Muscle of leg (tissue), 11 donors: ENCODE data around the gene OPN5. TPM values are rescaled to one million over a fixed set of nuclear protein-coding genes. Genes with fewer than 3 reads are reported as not detected.
A peak's percentile ranks its signal among the peaks of the same experiment; 100 is the strongest.

Experiments used
- DNase-seq: peaks from one replicate; pipeline ENCODE4 v3.0.0; 2013
- H3K27ac ChIP-seq: one replicate; pipeline ENCODE4 v1.5.1; 2013; ENCODE audit warnings: mild to moderate bottlenecking, low read length, control low read depth
- H3K27me3 ChIP-seq: one replicate; pipeline ENCODE4 v1.6.1; 2013; ENCODE audit warnings: low read length; ENCODE audit not compliant: control insufficient read depth, insufficient read depth
- H3K36me3 ChIP-seq: one replicate; pipeline ENCODE4 v1.6.1; 2013; ENCODE audit warnings: low read length; ENCODE audit not compliant: control insufficient read depth, insufficient read depth
- H3K4me1 ChIP-seq: one replicate; pipeline ENCODE4 v1.6.1; 2013; ENCODE audit warnings: low read length; ENCODE audit not compliant: control insufficient read depth, insufficient read depth
- H3K4me3 ChIP-seq: one replicate; pipeline ENCODE4 v1.5.1; 2013; ENCODE audit warnings: low read length, control low read depth
- H3K9me3 ChIP-seq: replicated peaks from 2 replicates; pipeline ENCODE4 v1.6.1; 2013; ENCODE audit warnings: low read depth, low read length; ENCODE audit not compliant: control insufficient read depth
- WGBS: methylation state at CpG from one replicate; pipeline ENCODE4 v1.1.5; 2013; ENCODE audit warnings: missing lambda C conversion rate; ENCODE audit not compliant: insufficient coverage; 5-methylcytosine and 5-hydroxymethylcytosine counted together
- polyA plus RNA-seq, 8 donors: library from polyadenylated mRNA; unstranded; fragments of 120-200 nt; gene quantifications; one replicate each; pipeline versions ENCODE4 v1.2.1 to v1.2.3, GENCODE V29; 2013; ENCODE audit warnings: inconsistent platforms in 1 of 8, low replicate concordance in 1 of 8; ENCODE audit not compliant: insufficient read length in 8 of 8, insufficient read depth in 1 of 8
- total RNA-seq: library from RNA; stranded (reverse); fragments of 120-200 nt; gene quantifications from one replicate; pipeline ENCODE4 v1.2.4, GENCODE V29; 2013

Gene OPN5
- total and polyA plus RNA-seq, 9 donors, result 0.06 to 0.34 (median 0.19) TPM

GRCh38 chr6:47752801-47753200 lies 29.0 kb upstream of the OPN5 start:
- no peak overlapping the region for H3K4me3 ChIP-seq
- no peak overlapping the region for H3K27ac ChIP-seq
- no peaks in the 10 kb centered on the region for H3K27me3 ChIP-seq
- H3K4me1 ChIP-seq, result no peaks in the 10 kb centered on the region
- no peak for DNase-seq
- H3K36me3 ChIP-seq, result no peaks in the 10 kb centered on the region
- WGBS, result no CpG with 5 or more reads among the region's 1 CpG
- no peaks in the 10 kb centered on the region for H3K9me3 ChIP-seq

GRCh38 chr6:47759364-47759763 lies 22.5 kb upstream of the OPN5 start:
- Histone ChIP-seq H3K36me3 (no peaks in the 10 kb centered on the region), H3K27me3 (no peaks in the 10 kb centered on the region), H3K27ac (no peak overlapping the region), H3K4me1 (no peaks in the 10 kb centered on the region), H3K4me3 (no peak overlapping the region), H3K9me3 (no peaks in the 10 kb centered on the region)
- DNase-seq, result no peak
- WGBS, result no CpG with 5 or more reads among the region's 1 CpG

- Histone ChIP-seq H3K4me3 (no peak overlapping the region), H3K27ac (no peak overlapping the region), H3K9me3 (no peaks in the 10 kb centered on the region), H3K36me3 (no peaks in the 10 kb centered on the region), H3K4me1 (no peaks in the 10 kb centered on the region), H3K27me3 (no peaks in the 10 kb centered on the region)
- DNase-seq, result no peak
- 100% methylated on average over 1 of the region's 3 CpGs for WGBS
Observed at GRCh38 chr6:47762502-47762901, 19.3 kb upstream of the OPN5 start.

- Histone ChIP-seq H3K4me3 (no peak overlapping the region), H3K27ac (no peak overlapping the region), H3K4me1 (no peaks in the 10 kb centered on the region), H3K27me3 (no peaks in the 10 kb centered on the region), H3K36me3 (no peaks in the 10 kb centered on the region), H3K9me3 (no peaks in the 10 kb centered on the region)
- no peak for DNase-seq
- no CpG with 5 or more reads among the region's 3 CpGs for WGBS
Observed at GRCh38 chr6:47766445-47766844, 15.4 kb upstream of the OPN5 start.

- Histone ChIP-seq H3K27me3 (no peaks in the 10 kb centered on the region), H3K27ac (no peak overlapping the region), H3K36me3 (no peaks in the 10 kb centered on the region), H3K9me3 (no peaks in the 10 kb centered on the region), H3K4me1 (no peaks in the 10 kb centered on the region), H3K4me3 (no peak overlapping the region)
- WGBS, result no CpG with 5 or more reads among the region's 1 CpG
- no peak for DNase-seq
Observed at GRCh38 chr6:47767102-47767501, 14.7 kb upstream of the OPN5 start.

- no peaks in the 10 kb centered on the region for H3K36me3 ChIP-seq
- no peaks in the 10 kb centered on the region for H3K27me3 ChIP-seq
- DNase-seq, result no peak
- no peak overlapping the region for H3K4me3 ChIP-seq
- no peaks in the 10 kb centered on the region for H3K9me3 ChIP-seq
- H3K4me1 ChIP-seq, result no peaks in the 10 kb centered on the region
- H3K27ac ChIP-seq, result no peak overlapping the region
Observed at GRCh38 chr6:47769982-47770381, 11.8 kb upstream of the OPN5 start.

- H3K4me1 ChIP-seq, result no peaks in the 10 kb centered on the region
- DNase-seq, result no peak
- no peak overlapping the region for H3K27ac ChIP-seq
- H3K9me3 ChIP-seq, result no peaks in the 10 kb centered on the region
- H3K36me3 ChIP-seq, result no peaks in the 10 kb centered on the region
- H3K4me3 ChIP-seq, result no peak overlapping the region
- no CpG with 5 or more reads among the region's 2 CpGs for WGBS
- no peaks in the 10 kb centered on the region for H3K27me3 ChIP-seq
Observed at GRCh38 chr6:47772359-47772758, 9.5 kb upstream of the OPN5 start.

GRCh38 chr6:47773005-47773404 lies 8.8 kb upstream of the OPN5 start:
- no peak overlapping the region for H3K4me3 ChIP-seq
- H3K27ac ChIP-seq, result no peak overlapping the region
- no peaks in the 10 kb centered on the region for H3K27me3 ChIP-seq
- H3K4me1 ChIP-seq, result no peaks in the 10 kb centered on the region
- no peaks in the 10 kb centered on the region for H3K36me3 ChIP-seq
- WGBS, result no CpG with 5 or more reads among the region's 5 CpGs
- no peaks in the 10 kb centered on the region for H3K9me3 ChIP-seq
- no peak for DNase-seq

- peak; percentile 70 for DNase-seq
- Histone ChIP-seq H3K36me3 (no peaks in the 10 kb centered on the region), H3K4me1 (no peaks in the 10 kb centered on the region), H3K27me3 (no peaks in the 10 kb centered on the region), H3K4me3 (no peak overlapping the region), H3K27ac (no peak overlapping the region), H3K9me3 (no peaks in the 10 kb centered on the region)
- WGBS, result 10% methylated on average over 3 of the region's 6 CpGs
Observed at GRCh38 chr6:47780510-47781356, 1.1 kb upstream of the OPN5 start.

- WGBS, result no CpG with 5 or more reads among the region's 2 CpGs
- no peaks in the 10 kb centered on the region for H3K27me3 ChIP-seq
- H3K27ac ChIP-seq, result no peak overlapping the region
- no peak overlapping the region for H3K4me3 ChIP-seq
- no peaks in the 10 kb centered on the region for H3K9me3 ChIP-seq
- no peak for DNase-seq
- no peaks in the 10 kb centered on the region for H3K36me3 ChIP-seq
- H3K4me1 ChIP-seq, result peaks cover 3% of the 10 kb centered on the region
Observed at GRCh38 chr6:47785182-47785581, 3.4 kb downstream of the OPN5 start.
